ACHN (cell line): ENCODE data around the gene KIAA1958.
A peak's percentile ranks its signal among the peaks of the same experiment; 100 is the strongest.

Source experiments
- DNase-seq: peaks from one replicate; pipeline ENCODE4 v3.0.0-alpha.2; 2015
- in situ Hi-C: cut with HindIII; loops from 2 replicates; pipeline ENCODE4 v1.10.0; 2017; ENCODE audit warnings: low sequenced_read_pairs, low pct_ligation_motif_present, low pct_unique_long_range_greater_than_20kb

The KIAA1958 gene

DNA sequence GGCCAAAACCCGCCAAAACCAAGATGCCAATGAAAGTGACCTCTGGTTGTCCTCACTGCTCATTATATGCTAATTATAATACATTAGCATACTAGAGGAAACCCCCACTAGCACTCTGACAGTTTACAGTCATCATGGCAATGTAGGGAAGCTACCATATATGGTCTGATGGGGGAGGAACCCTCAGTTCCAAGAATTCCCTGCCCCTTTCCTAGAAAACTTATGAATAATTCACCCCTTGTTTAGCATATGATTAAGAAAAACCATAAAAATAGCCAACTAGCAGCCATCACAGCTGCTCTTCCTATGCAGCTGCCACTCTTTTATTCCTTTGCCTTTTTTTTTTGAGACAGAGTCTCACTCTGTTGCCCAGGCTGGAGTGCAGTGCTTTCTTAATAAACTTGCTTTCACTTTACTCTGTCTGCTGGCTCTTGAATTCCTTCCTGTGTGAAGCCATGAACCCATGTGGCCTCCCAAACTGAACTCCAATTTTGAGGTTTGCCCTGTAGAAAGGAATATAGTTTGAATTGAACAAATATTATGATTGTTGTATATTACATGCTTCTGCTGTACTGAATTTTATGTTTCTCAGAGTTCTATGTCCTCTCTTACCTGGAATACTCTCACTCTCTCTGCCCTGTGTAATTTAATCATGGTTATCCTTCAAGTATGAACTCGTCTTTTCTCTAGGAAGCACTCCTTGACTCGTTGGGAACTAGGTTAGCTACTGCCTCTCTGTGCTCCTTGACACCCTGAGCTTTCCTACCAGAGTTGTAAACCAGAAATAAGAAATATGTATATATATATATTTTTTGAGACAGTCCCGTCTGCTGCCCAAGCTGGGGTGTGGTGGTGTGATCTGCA is 59.8 kb downstream of the KIAA1958 start:
- in situ Hi-C loops, result no loop called here
- peak; percentile 9 for DNase-seq

DNA sequence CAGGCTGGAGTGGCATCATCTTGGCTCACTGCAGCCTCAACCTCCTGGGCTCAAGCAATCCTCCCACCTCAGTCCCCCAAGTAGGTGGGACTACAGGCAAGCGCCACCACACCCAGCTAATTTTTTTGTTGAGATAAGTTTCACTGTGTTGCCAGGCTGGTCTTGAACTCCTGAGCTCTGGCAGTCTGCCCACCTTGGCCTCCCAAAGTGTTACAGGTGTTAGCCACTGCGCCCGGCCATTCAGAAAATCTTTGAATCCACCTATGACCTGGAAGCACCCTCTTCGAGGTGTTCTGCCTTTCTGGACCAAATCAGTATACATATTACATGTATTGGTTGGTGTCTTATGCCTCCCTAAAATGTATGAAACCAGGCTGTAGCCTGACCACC is 61.4 kb downstream of the KIAA1958 start:
- in situ Hi-C loops, result no loop called here
- no peak for DNase-seq

DNA sequence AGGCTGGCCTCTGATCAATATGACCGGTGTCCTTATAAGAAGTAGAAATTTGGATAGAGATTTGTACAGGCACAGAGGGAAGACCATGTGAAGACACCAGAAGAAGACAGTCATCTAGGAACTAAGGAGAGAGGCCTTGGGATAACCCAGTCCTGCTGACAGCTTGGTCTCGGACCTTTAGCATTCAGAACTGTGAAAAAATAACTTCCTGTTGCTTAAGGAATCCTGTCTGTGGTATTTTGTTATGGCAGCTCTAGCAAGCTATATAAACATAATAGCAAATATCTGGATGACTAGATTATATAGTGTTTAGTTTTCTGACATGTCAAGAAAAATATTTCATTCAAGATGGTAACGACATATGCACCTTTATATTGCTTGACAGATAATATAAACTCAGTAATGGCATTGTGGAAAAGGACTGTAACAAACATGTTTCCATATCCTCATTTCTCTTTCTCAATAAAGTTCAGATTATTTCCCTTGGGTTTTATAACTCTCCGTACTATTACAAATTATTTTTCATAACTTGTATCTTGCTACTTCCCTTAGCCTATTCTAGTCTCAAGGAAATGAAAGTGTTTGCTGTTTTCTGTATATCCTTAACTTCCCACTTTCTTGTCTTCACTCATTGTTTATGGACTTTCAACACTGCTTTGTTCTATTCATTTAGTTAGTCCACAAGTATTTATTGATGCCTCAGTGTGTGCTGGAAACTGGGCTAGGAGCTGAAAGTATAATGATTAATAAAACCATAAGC is 62.4 kb downstream of the KIAA1958 start:
- in situ Hi-C loops, result no loop called here
- no peak for DNase-seq

DNA sequence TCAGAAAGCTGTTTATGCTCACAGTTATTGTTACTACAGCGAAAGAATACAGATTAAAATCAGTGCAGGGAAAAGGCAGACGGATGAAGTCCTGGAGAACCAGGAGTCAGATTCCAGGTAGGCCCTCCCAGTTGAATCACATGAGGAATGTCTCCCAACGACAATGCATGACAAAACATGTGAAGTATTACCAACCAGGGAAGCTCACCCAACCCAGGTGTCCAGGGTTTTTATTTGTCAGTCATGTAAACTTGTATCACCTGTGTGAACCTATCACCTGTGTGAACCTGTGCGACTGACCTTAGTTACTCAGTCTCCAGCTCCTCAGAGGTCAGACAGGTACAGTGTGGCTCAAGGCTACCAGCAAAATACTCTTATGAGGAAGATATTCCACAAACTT is 63.9 kb downstream of the KIAA1958 start:
- no peak for DNase-seq
- in situ Hi-C loops, result no loop called here

DNA sequence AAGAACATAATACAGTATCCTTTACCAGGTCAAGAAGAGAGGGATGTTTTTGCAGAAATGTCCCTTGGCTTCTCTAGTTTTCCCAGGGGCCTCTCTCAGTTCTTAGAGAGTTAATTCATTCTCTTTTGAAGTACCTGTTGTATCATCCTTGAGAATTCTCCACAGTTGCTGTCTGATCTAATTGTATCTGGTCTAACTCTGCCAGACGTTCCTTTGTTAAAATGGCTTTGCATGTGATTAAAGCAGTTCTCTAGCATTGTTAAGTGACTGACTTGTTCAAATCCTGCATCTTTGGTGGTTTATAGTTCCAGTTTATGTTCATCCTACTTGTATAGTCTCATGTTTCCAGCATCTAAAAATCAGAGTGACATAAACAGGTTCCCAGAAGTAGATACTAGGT is 65.0 kb downstream of the KIAA1958 start:
- in situ Hi-C loops, result no loop called here
- no peak for DNase-seq

DNA sequence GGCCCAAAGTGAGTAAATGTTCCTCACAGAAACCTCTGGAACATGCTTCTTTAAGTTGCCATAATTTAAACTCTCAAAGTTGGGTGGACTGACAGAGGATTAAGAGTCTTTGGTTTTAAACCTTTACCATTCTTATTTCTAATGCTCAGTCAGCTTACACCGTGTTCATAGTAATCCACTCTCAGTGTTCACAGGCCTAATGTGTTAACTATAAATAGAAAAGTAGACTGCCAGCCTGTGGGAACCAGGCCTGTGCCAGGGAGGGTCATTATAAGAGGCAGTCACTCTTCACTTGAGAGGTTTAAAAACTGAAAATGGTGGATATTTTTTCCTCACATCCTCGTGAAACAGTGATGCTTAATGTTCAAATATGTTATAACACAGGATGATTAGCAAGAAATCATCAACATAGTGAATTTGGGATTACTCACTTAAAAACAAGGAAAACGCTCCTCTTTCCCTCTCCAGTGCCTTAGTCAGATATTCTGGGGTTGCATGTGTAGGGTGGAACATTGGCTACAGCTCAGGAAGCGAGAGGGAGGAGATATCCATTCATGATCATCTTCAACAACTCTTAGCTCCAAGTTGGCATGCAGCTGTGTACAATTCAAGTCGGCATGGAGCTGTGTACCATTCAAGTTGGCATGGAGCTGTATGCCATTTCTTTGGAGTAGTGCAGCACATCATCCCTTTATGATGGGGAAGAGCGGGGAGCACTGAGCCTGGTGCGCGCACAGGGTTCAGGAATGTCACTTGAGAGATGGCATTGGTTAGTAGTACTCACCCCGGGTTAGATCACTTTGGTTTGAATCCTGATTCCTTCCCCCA is 65.8 kb downstream of the KIAA1958 start:
- in situ Hi-C loops, result no loop called here
- no peak for DNase-seq

DNA sequence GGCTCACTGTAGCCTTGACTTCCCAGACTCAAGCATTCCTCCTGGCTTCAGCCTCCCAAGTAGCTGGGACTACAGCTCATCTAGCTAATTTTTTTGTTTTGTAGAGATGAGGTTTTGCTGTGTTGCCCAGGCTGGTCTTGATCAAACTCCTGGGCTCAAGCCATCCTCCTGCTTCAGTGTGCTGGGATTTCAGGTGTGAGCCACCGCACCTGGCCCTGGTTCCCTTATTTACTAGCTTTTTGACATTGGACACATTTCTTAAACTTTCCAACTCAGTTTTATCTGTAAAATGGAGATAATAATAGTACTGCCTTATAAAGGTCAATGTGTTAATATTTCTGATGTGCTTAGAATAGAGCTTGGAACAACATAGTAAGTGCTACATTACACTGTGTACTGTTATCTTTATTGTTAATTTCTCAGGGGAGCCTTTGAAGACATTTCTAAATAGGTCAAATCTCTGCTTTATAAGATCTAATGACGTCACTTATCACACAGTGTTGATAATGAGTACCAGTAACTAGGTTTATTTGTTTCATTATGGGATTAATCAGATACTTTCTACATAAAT is 66.7 kb downstream of the KIAA1958 start:
- in situ Hi-C loops, result no loop called here

DNA sequence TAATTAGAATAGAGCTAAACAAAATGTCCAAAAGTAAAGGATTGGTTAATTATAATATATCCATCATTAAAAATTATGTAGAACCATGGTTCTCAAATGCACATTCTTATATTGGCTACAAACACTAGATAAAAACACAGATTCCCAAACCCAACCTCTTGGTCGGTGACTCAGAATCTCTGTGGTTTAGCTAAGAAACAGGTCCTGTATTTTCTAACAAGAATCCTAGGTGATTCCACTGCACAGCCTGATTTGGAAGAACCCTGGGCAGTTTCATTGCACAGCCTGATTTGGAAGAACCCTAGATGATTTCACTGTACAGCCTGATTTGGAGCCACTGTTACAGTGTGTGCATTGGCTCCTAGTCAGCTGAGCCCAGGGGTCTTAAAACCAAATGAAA is 67.9 kb downstream of the KIAA1958 start:
- peak; percentile 16 for DNase-seq
- in situ Hi-C loops, result no loop called here

More for the DNA sequence above, 66.7 kb downstream of the KIAA1958 start:
- DNase-seq, result no peak

DNA sequence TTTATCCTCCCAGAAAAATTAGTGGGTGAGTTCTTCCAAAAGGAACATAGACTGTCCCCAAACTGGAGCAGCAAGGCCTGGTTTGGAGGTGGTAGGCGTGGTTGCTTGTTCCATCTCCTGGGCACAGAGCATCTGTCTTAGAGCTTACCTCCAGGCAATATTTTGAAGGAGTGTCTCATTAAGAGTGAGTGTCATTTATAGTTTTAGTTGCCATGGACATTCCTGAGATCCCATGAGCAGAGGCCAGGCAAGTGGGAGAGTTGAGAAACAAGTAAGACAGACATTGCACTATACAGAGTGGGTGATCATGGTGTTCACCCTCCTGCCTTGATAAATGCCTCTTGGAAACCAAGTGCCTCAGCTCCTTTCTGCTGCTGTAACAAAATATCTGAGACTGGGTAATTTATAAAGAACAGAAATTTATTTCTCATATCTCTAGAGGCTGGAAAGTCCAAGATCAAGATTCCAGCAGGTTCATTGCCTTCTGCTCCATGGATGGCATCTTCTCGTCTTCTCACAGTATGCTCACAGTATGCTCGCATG is 68.5 kb downstream of the KIAA1958 start:
- in situ Hi-C loops, result no loop called here
- DNase-seq, result no peak

DNA sequence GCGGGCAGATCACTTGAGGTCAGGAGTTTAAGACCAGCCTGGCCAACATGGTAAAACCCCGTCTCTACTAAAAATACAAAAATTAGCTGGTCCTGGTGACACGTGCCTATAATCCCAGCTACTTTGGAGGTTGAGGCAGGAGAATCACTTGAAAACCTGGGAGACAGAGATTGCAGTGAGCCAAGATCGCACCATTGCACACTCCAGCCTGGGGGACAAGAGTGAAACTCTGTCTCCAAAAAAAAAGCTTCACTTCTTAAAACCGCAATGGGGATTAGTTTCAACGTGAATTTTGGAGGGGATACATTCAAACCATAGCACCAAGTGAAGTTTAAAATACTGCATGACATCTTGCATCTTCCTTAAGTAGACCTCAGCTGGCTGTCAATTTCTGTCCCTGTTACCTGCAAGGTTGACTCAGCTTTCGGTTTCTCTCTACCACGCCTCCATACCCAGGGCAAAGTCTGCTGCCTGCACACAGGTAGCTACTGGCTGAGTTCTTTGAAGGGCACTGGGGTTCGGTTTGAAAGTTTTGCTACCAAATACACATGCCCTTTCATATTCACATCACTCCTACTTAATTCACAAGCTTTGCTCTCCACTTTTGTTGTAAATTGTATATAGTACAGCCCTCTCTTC is 69.3 kb downstream of the KIAA1958 start:
- DNase-seq, result no peak
- in situ Hi-C loops, result no loop called here

DNA sequence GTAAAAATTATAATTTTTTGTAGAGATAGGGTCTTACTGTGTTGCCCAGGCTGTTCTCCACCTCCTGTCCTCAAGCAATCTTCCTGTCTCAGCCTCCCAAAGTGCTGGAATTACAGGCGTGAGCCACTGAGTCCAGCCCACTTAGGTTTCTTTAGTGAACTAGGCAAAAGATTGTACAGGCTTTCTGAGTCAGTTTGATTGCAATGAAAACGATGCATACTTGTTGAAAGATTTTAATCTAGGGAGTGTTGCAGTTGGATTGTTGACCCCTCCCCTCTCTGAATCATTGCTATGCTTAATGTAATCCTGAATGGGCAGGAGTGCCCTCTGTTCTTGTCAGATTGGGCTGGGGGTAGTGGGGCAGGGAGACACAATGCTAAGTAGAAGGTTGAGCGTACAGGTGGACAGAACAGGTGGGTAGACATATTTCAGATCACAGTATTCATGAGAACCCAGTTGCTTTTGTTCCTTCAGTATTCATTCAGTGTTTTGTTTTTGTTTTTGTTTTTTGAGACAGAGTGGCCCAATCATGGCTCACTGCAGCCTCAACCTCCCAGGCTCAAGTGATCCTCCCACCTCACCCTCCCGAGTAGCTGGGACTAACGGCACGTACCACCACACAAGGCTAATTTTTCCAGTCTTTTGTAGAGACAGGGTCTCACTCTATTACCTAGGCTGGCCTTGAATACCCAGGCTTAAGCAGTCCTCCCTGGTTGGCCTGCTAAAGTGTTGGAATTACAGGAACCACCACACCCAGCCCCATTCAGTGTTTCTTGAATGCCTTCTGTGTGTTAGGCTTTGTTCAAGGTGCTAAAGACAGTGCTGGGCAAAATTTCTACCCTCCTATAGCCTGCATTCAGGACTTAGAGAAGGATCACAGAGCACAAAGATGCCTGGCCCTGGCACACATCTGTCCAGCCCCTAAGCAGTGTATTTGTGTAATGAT is 70.1 kb downstream of the KIAA1958 start:
- DNase-seq, result peak; percentile 27
- in situ Hi-C loops, result no loop called here

DNA sequence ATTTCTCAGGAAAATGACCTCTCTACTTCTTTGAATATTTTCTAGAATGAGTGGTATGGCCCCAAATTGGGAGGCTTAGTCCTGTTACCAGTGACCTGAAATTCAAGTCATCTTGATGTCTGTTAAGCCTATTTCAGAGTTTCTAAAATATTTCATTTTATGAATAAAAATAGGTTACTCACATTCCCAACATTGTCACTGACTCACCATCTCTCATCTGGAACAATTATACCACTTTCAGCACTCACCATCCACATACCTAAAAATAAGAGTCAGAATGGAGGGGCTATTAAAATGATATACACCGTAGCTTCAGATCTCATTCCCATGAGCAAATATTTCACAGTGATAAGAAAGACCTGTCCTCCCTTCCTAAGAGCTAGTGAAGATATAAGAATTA is 71.8 kb downstream of the KIAA1958 start:
- DNase-seq, result peak; percentile 53
- in situ Hi-C loops, result no loop called here

DNA sequence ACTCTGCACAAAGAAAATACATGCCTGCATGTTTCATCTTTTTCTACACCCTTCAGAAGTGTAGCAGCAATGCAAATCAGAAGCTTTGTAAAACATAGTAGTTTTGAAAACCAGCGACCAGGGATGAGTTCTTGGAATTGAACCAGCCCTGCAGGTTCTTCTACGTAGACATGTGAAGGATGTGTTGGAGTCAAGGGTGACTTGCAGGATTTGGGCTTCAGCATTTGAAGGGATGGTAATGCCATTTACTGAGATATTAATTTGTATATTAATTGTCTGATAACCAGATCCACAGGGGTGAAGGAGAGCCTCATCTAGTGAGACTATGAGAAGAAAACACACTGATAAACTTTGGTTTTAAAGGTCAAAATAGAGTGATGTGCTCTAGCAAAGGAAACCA is 72.4 kb downstream of the KIAA1958 start:
- in situ Hi-C loops, result no loop called here
- DNase-seq, result no peak

DNA sequence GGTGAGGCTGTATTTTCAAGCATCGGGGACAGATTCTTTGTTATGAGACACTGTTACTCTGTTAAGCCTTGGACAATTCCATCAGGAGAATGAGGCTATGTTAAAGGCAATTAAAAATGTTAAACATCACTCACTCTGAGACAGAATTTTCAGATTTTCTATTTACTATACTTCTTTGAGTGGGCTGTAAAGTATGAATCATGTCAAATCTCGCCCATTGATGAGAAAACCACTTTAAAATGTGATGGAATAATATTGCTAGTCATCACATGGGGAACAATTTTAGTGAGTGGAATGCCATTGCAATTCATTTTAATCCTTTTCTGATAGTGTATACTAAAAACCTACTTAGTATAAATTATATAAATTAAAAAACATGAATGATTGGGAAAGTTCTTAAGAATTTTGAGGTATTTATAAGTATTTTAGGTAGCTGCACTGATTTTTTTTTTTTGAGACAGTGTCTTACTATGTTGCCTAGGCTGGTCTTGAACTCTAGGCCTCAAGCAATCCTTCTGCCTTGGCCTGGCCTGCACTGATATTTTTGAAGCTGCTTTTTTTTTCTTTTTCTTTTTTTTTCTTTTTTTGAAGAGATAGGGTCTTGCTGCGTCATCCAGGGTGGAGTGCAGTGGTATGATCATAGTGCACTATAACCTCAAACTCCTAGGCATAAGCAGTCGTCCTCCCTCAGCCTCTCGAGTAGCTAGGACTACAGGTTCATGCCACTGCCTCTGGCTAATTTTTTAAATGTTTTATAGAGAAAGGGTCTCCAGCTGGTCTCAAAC is 73.2 kb downstream of the KIAA1958 start:
- DNase-seq, result no peak

DNA sequence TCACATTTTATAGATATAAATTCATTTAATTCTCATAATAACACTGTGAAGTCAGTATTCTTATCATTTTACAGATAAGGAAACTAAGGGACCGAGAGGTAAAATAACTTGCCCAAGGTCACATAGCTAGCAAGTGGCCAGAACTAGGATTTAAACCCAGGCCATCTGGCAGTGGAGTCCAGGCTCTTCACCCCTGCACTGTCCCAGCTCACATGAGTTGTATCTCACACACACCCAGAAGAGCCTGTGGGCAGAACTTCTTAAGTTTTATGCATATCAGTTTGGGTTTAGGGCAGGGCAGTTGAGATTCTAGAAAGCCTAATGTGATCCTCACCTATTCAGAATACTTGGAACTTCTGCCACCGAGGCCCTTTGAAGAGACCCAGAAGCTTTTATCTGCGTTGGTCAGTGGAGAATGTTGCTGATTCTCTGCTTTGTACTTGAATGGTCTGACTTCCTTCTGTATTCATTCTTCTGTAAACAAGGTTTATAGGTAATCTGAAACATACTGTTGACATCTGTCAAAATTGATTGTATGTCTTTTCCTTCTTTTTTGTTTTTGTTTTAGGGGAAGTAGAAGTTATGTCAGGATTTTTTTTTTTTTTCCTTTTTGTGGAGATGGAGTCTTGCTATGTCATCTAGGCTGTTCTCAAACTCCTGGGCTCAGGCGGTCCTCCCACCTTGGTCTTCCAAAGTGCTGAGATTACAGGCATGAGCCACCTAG is 75.8 kb downstream of the KIAA1958 start:
- in situ Hi-C loops, result no loop called here
- DNase-seq, result no peak

More for the DNA sequence above, 73.2 kb downstream of the KIAA1958 start:
- in situ Hi-C loops, result no loop called here

DNA sequence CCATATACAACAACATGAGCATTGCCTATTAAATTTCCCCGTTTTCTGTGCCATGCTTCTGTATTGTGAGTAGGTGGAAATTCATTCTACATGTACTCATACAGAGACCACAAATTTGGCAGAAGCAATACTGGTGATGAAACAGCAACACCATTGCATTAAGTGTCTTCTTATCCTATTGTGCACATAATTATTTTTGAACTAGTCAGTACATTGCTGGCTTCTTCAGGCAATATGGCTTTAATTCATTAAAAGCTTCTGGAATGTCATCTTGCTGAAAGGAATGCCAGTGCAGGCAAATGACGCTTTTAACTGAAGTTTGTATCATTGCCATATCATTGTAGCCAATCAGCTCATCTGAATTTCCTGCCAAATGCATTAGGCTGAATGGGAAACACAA is 82.6 kb downstream of the KIAA1958 start:
- DNase-seq, result no peak
- in situ Hi-C loops, result no loop called here
